Karpas-422 (cell line): ENCODE data around the gene FAM20C. TPM values are rescaled to one million over a fixed set of nuclear protein-coding genes. Genes with fewer than 3 reads are reported as not detected.

Experiments
- DNase-seq: peaks from one replicate; pipeline ENCODE4 v3.0.0-alpha.2; 2015
- H2AFZ ChIP-seq: fragments of 200-600 bp; sonication (generic); 2 replicates; pipeline ENCODE4 v1.6.1; 2014; ENCODE audit warnings: antibody characterized with exemption, low read length, mixed read lengths
- H3K27ac ChIP-seq: fragments of 200-600 bp; sonication (generic); 2 replicates; pipeline ENCODE4 v1.5.1; 2014; ENCODE audit warnings: mild to moderate bottlenecking, low read length, moderate library complexity
- H3K27me3 ChIP-seq: fragments of 200-600 bp; sonication (generic); 2 replicates; pipeline ENCODE4 v1.6.1; 2014; ENCODE audit warnings: low read length, mixed read lengths
- H3K36me3 ChIP-seq: fragments of 200-600 bp; sonication (generic); 2 replicates; pipeline ENCODE4 v1.6.1; 2014; ENCODE audit warnings: low read length, mixed read lengths; ENCODE audit not compliant: insufficient read depth
- H3K4me1 ChIP-seq: fragments of 200-600 bp; sonication (generic); 2 replicates; pipeline ENCODE4 v1.6.1; 2014; ENCODE audit warnings: mild to moderate bottlenecking, low read length, mixed read lengths
- H3K4me2 ChIP-seq: fragments of 200-600 bp; sonication (generic); 2 replicates; pipeline ENCODE4 v1.6.1; 2014; ENCODE audit warnings: low read length, low read depth, mild to moderate bottlenecking; ENCODE audit not compliant: poor library complexity, severe bottlenecking
- H3K4me3 ChIP-seq: fragments of 200-600 bp; sonication (generic); 2 replicates; pipeline ENCODE4 v1.5.1; 2014; ENCODE audit warnings: mild to moderate bottlenecking, antibody characterized with exemption, low read length, mixed read lengths
- H3K79me2 ChIP-seq: fragments of 200-600 bp; sonication (generic); 2 replicates; pipeline ENCODE4 v1.6.1; 2014; ENCODE audit warnings: mild to moderate bottlenecking, low read length, mixed read lengths
- H3K9ac ChIP-seq: fragments of 200-600 bp; sonication (generic); 2 replicates; pipeline ENCODE4 v1.6.0; 2014; ENCODE audit warnings: low read length
- H3K9me2 ChIP-seq: fragments of 200-600 bp; sonication (generic), shearing (Covaris generic); replicated peaks from 2 replicates; pipeline ENCODE4 v1.6.0; 2014; ENCODE audit warnings: mild to moderate bottlenecking, low read length, moderate library complexity; ENCODE audit not compliant: insufficient read depth
- H3K9me3 ChIP-seq: fragments of 300-700, 200-600 bp; sonication (generic); 2 replicates; pipeline ENCODE4 v1.6.1; 2014; ENCODE audit warnings: low read length, mixed read lengths
- H4K20me1 ChIP-seq: fragments of 200-600 bp; sonication (generic); 2 replicates; pipeline ENCODE4 v1.6.1; 2014; ENCODE audit warnings: mild to moderate bottlenecking, antibody characterized with exemption, low read length, low read depth; ENCODE audit not compliant: insufficient read depth
- total RNA-seq: library from RNA; depleted of rRNA; stranded (reverse); fragments of >200 nt; shearing (Covaris generic); gene quantifications from 2 replicates; pipeline ENCODE4 v1.2.3, GENCODE V29; 2014; ENCODE audit warnings: low replicate concordance

Gene FAM20C
- total RNA-seq, 1 experiment from 2014 or later = not detected

GRCh38 chr7:298743-299142 is 106.4 kb downstream of the FAM20C start:
- DNase-seq = no peak
- H2AFZ ChIP-seq = no peak overlapping the region
- H3K4me1 ChIP-seq = no peaks in the 10 kb centered on the region
- no peaks in the 10 kb centered on the region for H3K36me3 ChIP-seq
- H3K9me3 ChIP-seq = no peaks in the 10 kb centered on the region
- H3K9me2 ChIP-seq = no peaks in the 10 kb centered on the region
- no peak overlapping the region for H3K4me3 ChIP-seq
- no peaks in the 10 kb centered on the region for H4K20me1 ChIP-seq
- no peak overlapping the region for H3K9ac ChIP-seq
- no peak overlapping the region for H3K4me2 ChIP-seq
- H3K27me3 ChIP-seq = no peaks in the 10 kb centered on the region
- no peaks in the 10 kb centered on the region for H3K79me2 ChIP-seq
- no peak overlapping the region for H3K27ac ChIP-seq

GRCh38 chr7:299169-299568 is 106.8 kb downstream of the FAM20C start:
- DNase-seq = no peak
- H3K27me3 ChIP-seq = no peaks in the 10 kb centered on the region
- no peaks in the 10 kb centered on the region for H3K9me3 ChIP-seq
- no peaks in the 10 kb centered on the region for H3K36me3 ChIP-seq
- no peaks in the 10 kb centered on the region for H3K9me2 ChIP-seq
- H3K4me1 ChIP-seq = no peaks in the 10 kb centered on the region
- H4K20me1 ChIP-seq = no peaks in the 10 kb centered on the region
- no peak overlapping the region for H2AFZ ChIP-seq
- no peak overlapping the region for H3K9ac ChIP-seq
- no peak overlapping the region for H3K27ac ChIP-seq
- no peaks in the 10 kb centered on the region for H3K79me2 ChIP-seq
- no peak overlapping the region for H3K4me3 ChIP-seq
- no peak overlapping the region for H3K4me2 ChIP-seq

- no peak overlapping the region for H3K4me3 ChIP-seq
- H3K9ac ChIP-seq = no peak overlapping the region
- no peaks in the 10 kb centered on the region for H3K27me3 ChIP-seq
- H2AFZ ChIP-seq = no peak overlapping the region
- H3K79me2 ChIP-seq = no peaks in the 10 kb centered on the region
- no peaks in the 10 kb centered on the region; the same call in 1 of the 2 replicates for H3K9me3 ChIP-seq
- H3K27ac ChIP-seq = no peak overlapping the region
- DNase-seq = no peak
- no peaks in the 10 kb centered on the region for H3K9me2 ChIP-seq
- no peaks in the 10 kb centered on the region for H3K4me1 ChIP-seq
- no peak overlapping the region for H3K4me2 ChIP-seq
- no peaks in the 10 kb centered on the region for H4K20me1 ChIP-seq
- H3K36me3 ChIP-seq = no peaks in the 10 kb centered on the region
Observed at GRCh38 chr7:299628-300027, 107.3 kb downstream of the FAM20C start.

GRCh38 chr7:300048-300447 is 107.7 kb downstream of the FAM20C start:
- H3K27me3 ChIP-seq = no peaks in the 10 kb centered on the region
- no peak overlapping the region for H3K4me3 ChIP-seq
- no peaks in the 10 kb centered on the region for H3K79me2 ChIP-seq
- no peak for DNase-seq
- H2AFZ ChIP-seq = no peak overlapping the region
- no peak overlapping the region for H3K4me2 ChIP-seq
- no peaks in the 10 kb centered on the region for H4K20me1 ChIP-seq
- no peaks in the 10 kb centered on the region for H3K4me1 ChIP-seq
- H3K27ac ChIP-seq = no peak overlapping the region
- H3K9me3 ChIP-seq = no peaks in the 10 kb centered on the region; the same call in 1 of the 2 replicates
- H3K9me2 ChIP-seq = no peaks in the 10 kb centered on the region
- no peaks in the 10 kb centered on the region for H3K36me3 ChIP-seq
- H3K9ac ChIP-seq = no peak overlapping the region

- Histone ChIP-seq H3K79me2 (no peaks in the 10 kb centered on the region), H3K36me3 (no peaks in the 10 kb centered on the region), H3K4me3 (no peak overlapping the region), H3K27ac (no peak overlapping the region), H3K9me2 (no peaks in the 10 kb centered on the region), H4K20me1 (no peaks in the 10 kb centered on the region), H3K9ac (no peak overlapping the region), H3K9me3 (no peaks in the 10 kb centered on the region; the same call in 1 of the 2 replicates), H3K27me3 (no peaks in the 10 kb centered on the region), H3K4me2 (no peak overlapping the region), H2AFZ (no peak overlapping the region), H3K4me1 (no peaks in the 10 kb centered on the region)
- DNase-seq = no peak
Observed at GRCh38 chr7:300546-301290, 108.3 kb downstream of the FAM20C start.

GRCh38 chr7:301291-302053 is 109.1 kb downstream of the FAM20C start:
- Histone ChIP-seq H3K9me3 (no peaks in the 10 kb centered on the region; the same call in 1 of the 2 replicates), H3K9me2 (no peaks in the 10 kb centered on the region), H3K36me3 (no peaks in the 10 kb centered on the region), H3K4me1 (no peaks in the 10 kb centered on the region), H3K79me2 (no peaks in the 10 kb centered on the region), H3K9ac (no peak overlapping the region), H2AFZ (no peak overlapping the region), H3K4me2 (no peak overlapping the region), H3K27me3 (no peaks in the 10 kb centered on the region), H3K27ac (no peak overlapping the region), H3K4me3 (no peak overlapping the region), H4K20me1 (no peaks in the 10 kb centered on the region)
- DNase-seq = no peak

- Histone ChIP-seq H2AFZ (no peak overlapping the region), H3K27ac (no peak overlapping the region), H3K9ac (no peak overlapping the region), H3K9me2 (no peaks in the 10 kb centered on the region), H3K4me3 (no peak overlapping the region), H3K4me1 (no peaks in the 10 kb centered on the region), H3K4me2 (no peak overlapping the region), H3K9me3 (no peaks in the 10 kb centered on the region; the same call in 1 of the 2 replicates), H3K36me3 (no peaks in the 10 kb centered on the region), H3K79me2 (no peaks in the 10 kb centered on the region), H3K27me3 (no peaks in the 10 kb centered on the region), H4K20me1 (no peaks in the 10 kb centered on the region)
- DNase-seq = no peak
Observed at GRCh38 chr7:302054-302992, 110.0 kb downstream of the FAM20C start.

GRCh38 chr7:303425-303824 is 111.1 kb downstream of the FAM20C start:
- Histone ChIP-seq H4K20me1 (no peaks in the 10 kb centered on the region), H3K9me2 (no peaks in the 10 kb centered on the region), H3K9me3 (no peaks in the 10 kb centered on the region; the same call in 1 of the 2 replicates), H3K4me2 (no peak overlapping the region), H2AFZ (no peak overlapping the region), H3K9ac (no peak overlapping the region), H3K79me2 (no peaks in the 10 kb centered on the region), H3K36me3 (no peaks in the 10 kb centered on the region), H3K4me1 (no peaks in the 10 kb centered on the region), H3K4me3 (no peak overlapping the region), H3K27ac (no peak overlapping the region), H3K27me3 (no peaks in the 10 kb centered on the region)
- no peak for DNase-seq
